ENCODE data around the gene INTS2.
"Not testable (repeated sequence)": the region's sequence is repeated elsewhere in the genome, so short reads cannot be mapped to it uniquely, and the experiment has no call there.

INTS2 gene

GRCh38 chr17:61846088-61846487, 81.7 kb downstream of the INTS2 start:
- DNase-seq = no peak

- DNase-seq = no peak
Observed at GRCh38 chr17:61843435-61843834, 84.3 kb downstream of the INTS2 start.

GRCh38 chr17:61842899-61843298, 84.9 kb downstream of the INTS2 start:
- no peak for DNase-seq

- DNase-seq = no peak
Observed at GRCh38 chr17:61839300-61839786, 88.4 kb downstream of the INTS2 start.

GRCh38 chr17:61837175-61838051, 90.4 kb downstream of the INTS2 start:
- DNase-seq = peak; percentile 48

GRCh38 chr17:61836266-61837174, 91.3 kb downstream of the INTS2 start:
- no peak for DNase-seq

GRCh38 chr17:61835606-61836005, 92.2 kb downstream of the INTS2 start:
- DNase-seq = no peak

- no peak for DNase-seq
Observed at GRCh38 chr17:61834610-61835009, 93.2 kb downstream of the INTS2 start.

- DNase-seq = no peak
Observed at GRCh38 chr17:61833536-61834193, 94.1 kb downstream of the INTS2 start.

GRCh38 chr17:61832463-61832862, 95.3 kb downstream of the INTS2 start:
- DNase-seq = no peak

- no peak for DNase-seq
Observed at GRCh38 chr17:61831099-61831498, 96.7 kb downstream of the INTS2 start.

GRCh38 chr17:61828694-61829093, 99.1 kb downstream of the INTS2 start:
- no peak for DNase-seq

GRCh38 chr17:61827649-61828395, 100.0 kb downstream of the INTS2 start:
- DNase-seq = no peak

GRCh38 chr17:61826866-61827265, 100.9 kb downstream of the INTS2 start:
- not testable (repeated sequence) for DNase-seq

GRCh38 chr17:61826198-61826597, 101.6 kb downstream of the INTS2 start:
- not testable (repeated sequence) for DNase-seq

- no peak for DNase-seq
Observed at GRCh38 chr17:61825448-61826137, 102.2 kb downstream of the INTS2 start.

- peak; percentile 29 for DNase-seq
Observed at GRCh38 chr17:61822326-61823285, 105.2 kb downstream of the INTS2 start.

- no peak for DNase-seq
Observed at GRCh38 chr17:61821655-61822054, 106.1 kb downstream of the INTS2 start.

- DNase-seq = not testable (repeated sequence)
Observed at GRCh38 chr17:61819265-61819664, 108.5 kb downstream of the INTS2 start.

- no peak for DNase-seq
Observed at GRCh38 chr17:61818225-61818624, 109.6 kb downstream of the INTS2 start.
